ENCODE measurements around the gene PTGS2. TPM values are rescaled to one million over a fixed set of nuclear protein-coding genes. Genes with fewer than 3 reads are reported as not detected.
"Not testable (repeated sequence)": the region's sequence is repeated elsewhere in the genome, so short reads cannot be mapped to it uniquely, and the experiment has no call there.

The PTGS2 gene
- total and polyA plus RNA-seq, 4 donors: 5.3 to 20.6 (median 15.5) TPM

- TF ChIP-seq CTCF (IDR thresholded peaks at IDR 0.05; ENCODE audit: control extremely low read depth, extremely low read depth): no peak
- Histone ChIP-seq H3K9ac (ENCODE audit: insufficient read depth in 1 of 2, low read length in 2 of 2) (no peak overlapping the region), H3K27me3 (ENCODE audit: control insufficient read depth in 3 of 3, insufficient read depth in 3 of 3, low read length in 2 of 3) (no peaks in the 10 kb centered on the region), H3K4me3 (no peak overlapping the region), H3K9me3 (ENCODE audit: control insufficient read depth in 4 of 4, insufficient read depth in 3 of 4, low read length in 3 of 4) (no peaks in the 10 kb centered on the region), H3K36me3 (ENCODE audit: control insufficient read depth in 4 of 4, insufficient read depth in 4 of 4, low read length in 4 of 4) (no peaks in the 10 kb centered on the region), H3K27ac (ENCODE audit: low read depth in 1 of 2, low read length in 1 of 2) (no peak overlapping the region), H3K4me1 (ENCODE audit: control insufficient read depth in 5 of 5, insufficient read depth in 5 of 5, low read length in 5 of 5) (no peaks in the 10 kb centered on the region)
- WGBS, 2 donors: 87 to 91% methylated on average over 2 of the region's 2 CpGs
- DNase-seq (no peak), ATAC-seq (ENCODE audit: insufficient read depth, low FRiP score) (no peak)
These were observed 36.6 kb downstream of the PTGS2 start for GRCh38 chr1:186643614-186644013.

DNA sequence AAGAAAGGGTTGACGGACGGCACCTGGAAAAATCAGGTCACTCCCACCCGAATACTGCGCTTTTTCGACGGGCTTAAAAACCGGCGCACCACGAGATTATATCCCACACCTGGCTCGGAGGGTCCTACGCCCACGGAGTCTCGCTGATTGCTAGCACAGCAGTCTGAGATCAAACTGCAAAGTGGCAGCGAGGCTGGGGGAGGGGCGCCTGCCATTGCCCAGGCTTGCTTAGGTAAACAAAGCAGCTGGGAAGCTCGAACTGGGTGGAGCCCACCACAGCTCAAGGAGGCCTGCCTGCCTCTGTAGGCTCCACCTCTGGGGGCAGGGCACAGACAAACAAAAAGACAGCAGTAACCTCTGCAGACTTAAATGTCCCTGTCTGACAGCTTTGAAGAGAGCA lies 42.7 kb downstream of the PTGS2 start:
- H3K9me3 ChIP-seq (ENCODE audit: control insufficient read depth in 4 of 4, insufficient read depth in 3 of 4, low read length in 3 of 4); H3K27ac ChIP-seq (ENCODE audit: low read depth in 1 of 2, low read length in 1 of 2); ATAC-seq (ENCODE audit: insufficient read depth, low FRiP score); H3K4me3 ChIP-seq; H3K27me3 ChIP-seq (ENCODE audit: control insufficient read depth in 3 of 3, insufficient read depth in 3 of 3, low read length in 2 of 3); H3K9ac ChIP-seq (ENCODE audit: insufficient read depth in 1 of 2, low read length in 2 of 2); DNase-seq; H3K4me1 ChIP-seq (ENCODE audit: control insufficient read depth in 5 of 5, insufficient read depth in 5 of 5, low read length in 5 of 5); H3K36me3 ChIP-seq (ENCODE audit: control insufficient read depth in 4 of 4, insufficient read depth in 4 of 4, low read length in 4 of 4): not testable (repeated sequence)
- WGBS, 2 donors: 78% methylated on average over 13 to 16 of the region's 16 CpGs

DNA sequence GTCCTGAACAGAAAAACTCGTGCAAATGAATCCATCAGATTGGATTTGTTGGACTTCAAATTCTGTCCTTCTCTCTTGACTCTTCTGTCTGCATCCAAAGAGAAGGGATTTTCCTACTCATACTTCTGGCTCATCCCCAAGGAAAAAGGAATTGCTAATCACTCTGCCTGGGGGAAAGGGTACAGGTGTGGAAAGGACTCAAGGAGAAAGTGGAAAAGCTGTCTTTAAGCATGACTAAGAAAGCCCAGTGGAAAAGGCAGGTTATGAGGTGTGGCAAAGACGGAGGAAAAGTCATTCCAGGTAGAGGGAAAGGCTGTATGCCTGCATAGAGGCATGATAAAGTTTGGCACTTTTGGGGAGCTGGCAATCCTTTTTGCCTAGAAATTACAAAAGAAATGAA lies 43.4 kb downstream of the PTGS2 start:
- Histone ChIP-seq H3K36me3 (ENCODE audit: control insufficient read depth in 4 of 4, insufficient read depth in 4 of 4, low read length in 4 of 4) (no peaks in the 10 kb centered on the region), H3K27me3 (ENCODE audit: control insufficient read depth in 3 of 3, insufficient read depth in 3 of 3, low read length in 2 of 3) (no peaks in the 10 kb centered on the region), H3K4me1 (ENCODE audit: control insufficient read depth in 5 of 5, insufficient read depth in 5 of 5, low read length in 5 of 5) (no peaks in the 10 kb centered on the region), H3K9me3 (ENCODE audit: control insufficient read depth in 4 of 4, insufficient read depth in 3 of 4, low read length in 3 of 4) (peaks cover 0 to 2% (median 0%) of the 10 kb centered on the region in 4 donors), H3K9ac (ENCODE audit: insufficient read depth in 1 of 2, low read length in 2 of 2) (no peak overlapping the region), H3K27ac (ENCODE audit: low read depth in 1 of 2, low read length in 1 of 2) (no peak overlapping the region), H3K4me3 (no peak overlapping the region)
- WGBS, 2 donors: 92 to 98% methylated on average over 2 of the region's 2 CpGs
- no peak for DNase-seq
- no peak for TF ChIP-seq CTCF (IDR thresholded peaks at IDR 0.05; ENCODE audit: control extremely low read depth, extremely low read depth)
- ATAC-seq (ENCODE audit: insufficient read depth, low FRiP score): no peak

DNA sequence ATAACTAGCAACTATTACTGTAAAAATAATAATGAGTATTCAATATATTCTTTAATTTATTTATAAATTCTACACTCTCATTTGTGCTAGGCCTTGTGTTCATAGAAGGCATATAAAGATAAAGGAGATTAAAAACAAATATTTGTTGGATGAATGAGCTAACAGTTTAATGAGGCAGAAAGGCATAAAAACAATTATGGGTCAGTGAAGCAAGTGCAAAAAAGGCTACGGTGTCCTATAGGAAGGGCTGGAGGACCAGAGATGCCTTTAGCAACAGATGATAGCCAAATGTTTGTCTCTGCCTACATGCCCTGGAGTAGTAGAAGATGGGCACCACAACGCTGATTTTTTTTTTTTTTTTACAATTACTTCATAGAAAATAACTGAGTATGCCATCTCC lies 45.7 kb downstream of the PTGS2 start:
- Histone ChIP-seq H3K4me1 (ENCODE audit: control insufficient read depth in 5 of 5, insufficient read depth in 5 of 5, low read length in 5 of 5) (no peaks in the 10 kb centered on the region), H3K9ac (ENCODE audit: insufficient read depth in 1 of 2, low read length in 2 of 2) (no peak overlapping the region), H3K27ac (ENCODE audit: low read depth in 1 of 2, low read length in 1 of 2) (no peak overlapping the region), H3K27me3 (ENCODE audit: control insufficient read depth in 3 of 3, insufficient read depth in 3 of 3, low read length in 2 of 3) (no peaks in the 10 kb centered on the region), H3K36me3 (ENCODE audit: control insufficient read depth in 4 of 4, insufficient read depth in 4 of 4, low read length in 4 of 4) (no peaks in the 10 kb centered on the region), H3K9me3 (ENCODE audit: control insufficient read depth in 4 of 4, insufficient read depth in 3 of 4, low read length in 3 of 4) (peaks cover 0 to 2% (median 0%) of the 10 kb centered on the region in 4 donors), H3K4me3 (no peak overlapping the region)
- DNase-seq (no peak), ATAC-seq (ENCODE audit: insufficient read depth, low FRiP score) (no peak)
- no peak for TF ChIP-seq CTCF (IDR thresholded peaks at IDR 0.05; ENCODE audit: control extremely low read depth, extremely low read depth)
- 96 to 97% methylated on average over 2 of the region's 2 CpGs for WGBS, 2 donors
